Liver (tissue), 9 donors: ENCODE results near the gene HPD. TPM values are rescaled to one million over a fixed set of nuclear protein-coding genes. Genes with fewer than 3 reads are reported as not detected.

Source experiments
- DNase-seq: peaks from one replicate; pipeline ENCODE4 v3.0.0-alpha.2; 2017; ENCODE audit warnings: low spot score
- H3K27ac ChIP-seq, 2 donors: one replicate each; pipeline ENCODE4 v1.7.0; 2013; ENCODE audit warnings: inconsistent platforms in 2 of 2, low read length in 2 of 2, control low read depth in 1 of 2, low read depth in 1 of 2, mild to moderate bottlenecking in 1 of 2
- H3K27me3 ChIP-seq, 4 donors: one replicate each; pipeline versions ENCODE4 v1.6.1 to v1.7.0; 2013; ENCODE audit warnings: low read length in 3 of 4, inconsistent platforms in 1 of 4, mild to moderate bottlenecking in 1 of 4, moderate library complexity in 1 of 4; ENCODE audit not compliant: control insufficient read depth in 4 of 4, insufficient read depth in 4 of 4
- H3K36me3 ChIP-seq, 4 donors: one replicate each; pipeline versions ENCODE4 v1.6.1 to v1.7.0; 2013; ENCODE audit warnings: low read length in 3 of 4, mild to moderate bottlenecking in 3 of 4, low read depth in 1 of 4, moderate library complexity in 1 of 4; ENCODE audit not compliant: control insufficient read depth in 4 of 4, insufficient read depth in 3 of 4
- H3K4me1 ChIP-seq, 4 donors: one replicate each; pipeline versions ENCODE4 v1.6.1 to v1.7.0; 2013; ENCODE audit warnings: low read length in 3 of 4, mild to moderate bottlenecking in 3 of 4, moderate library complexity in 1 of 4; ENCODE audit not compliant: control insufficient read depth in 4 of 4, insufficient read depth in 4 of 4
- H3K4me3 ChIP-seq, 3 donors: one replicate each; pipeline versions ENCODE4 v1.6.1 to v1.7.0; 2013; ENCODE audit warnings: low read length in 3 of 3, control low read depth in 1 of 3, low read depth in 1 of 3, mild to moderate bottlenecking in 1 of 3
- H3K9ac ChIP-seq, 2 donors: one replicate each; pipeline ENCODE4 v1.7.0; 2013; ENCODE audit warnings: low read length in 2 of 2, mild to moderate bottlenecking in 2 of 2, moderate library complexity in 2 of 2, control low read depth in 1 of 2, low read depth in 1 of 2
- H3K9me3 ChIP-seq, 4 donors: one replicate each; pipeline versions ENCODE4 v1.6.1 to v1.7.0; 2013; ENCODE audit warnings: low read length in 3 of 4; ENCODE audit not compliant: control insufficient read depth in 4 of 4
- EGR1 ChIP-seq, 2 donors: IDR thresholded peaks; 2 replicates each; pipeline ENCODE4 v1.6.1; 2016 to 2018; ENCODE audit warnings: antibody characterized with exemption in 2 of 2, low read depth in 2 of 2
- GABPA ChIP-seq, 2 donors: IDR thresholded peaks in 1 of 2; conservative IDR thresholded peaks in 1 of 2; 2 replicates each; pipeline ENCODE4 v1.6.1; 2016; ENCODE audit warnings: antibody characterized with exemption in 2 of 2, mild to moderate bottlenecking in 1 of 2, moderate library complexity in 1 of 2
- HNF4A ChIP-seq, 2 donors: conservative IDR thresholded peaks; 2 replicates each; pipeline ENCODE4 v1.6.1; 2016; ENCODE audit warnings: antibody characterized with exemption in 2 of 2, mild to moderate bottlenecking in 2 of 2
- HNF4G ChIP-seq: IDR thresholded peaks from 2 replicates; pipeline ENCODE4 v1.6.1; 2016; ENCODE audit warnings: antibody characterized with exemption
- JUND ChIP-seq, 2 donors: IDR thresholded peaks; 2 replicates each; pipeline ENCODE4 v1.6.1; 2016; ENCODE audit warnings: antibody characterized with exemption in 2 of 2
- RXRA ChIP-seq, 2 donors: IDR thresholded peaks; 2 replicates each; pipeline ENCODE4 v1.6.1; 2017 to 2018; ENCODE audit warnings: antibody characterized with exemption in 2 of 2, mild to moderate bottlenecking in 1 of 2
- SP1 ChIP-seq: IDR thresholded peaks from 2 replicates; pipeline ENCODE4 v1.6.1; 2018; ENCODE audit warnings: antibody characterized with exemption, mild to moderate bottlenecking
- TAF1 ChIP-seq: conservative IDR thresholded peaks from 2 replicates; pipeline ENCODE4 v1.6.1; 2016; ENCODE audit warnings: antibody characterized with exemption, mild to moderate bottlenecking
- WGBS: extraction: QIAGEN DNeasy Blood & Tissue Kit; methylation state at CpG from one replicate; pipeline ENCODE4 v1.1.7; 2013; 5-methylcytosine and 5-hydroxymethylcytosine counted together
- polyA plus RNA-seq, 2 donors: library from polyadenylated mRNA; stranded (reverse) in 1 of 2; unstranded in 1 of 2; fragments of 200-250 nt in 1 of 2; fragments of >200 nt in 1 of 2; fragmentation: Nextera tagmentation in 1 of 2; extraction: Ambion mirVana in 1 of 2; gene quantifications; one replicate each; pipeline versions ENCODE4 v1.2.1 to v1.2.3, GENCODE V29; 2013 to 2015
- total RNA-seq, 2 donors: library from RNA; depleted of rRNA; stranded (reverse); fragments of >200 nt; gene quantifications; one replicate each; pipeline ENCODE4 v1.2.3, GENCODE V29; 2014
- TF ChIP-seq, protein P1 (sequence below): IDR thresholded peaks from 2 replicates; pipeline ENCODE4 v1.6.1; 2016; ENCODE audit warnings: antibody characterized with exemption
- TF ChIP-seq, protein P2 (sequence below): fragments of 150-350 bp; IDR thresholded peaks from 2 replicates; pipeline ENCODE4 v1.5.1; 2017; ENCODE audit warnings: improper control_type of control experiment, low read depth, low read length; ENCODE audit not compliant: missing input control
- TF ChIP-seq, protein P3 (sequence below): IDR thresholded peaks from 2 replicates; pipeline ENCODE4 v1.6.1; 2016; ENCODE audit warnings: antibody characterized with exemption
- TF ChIP-seq, protein P4 (sequence below): IDR thresholded peaks from 2 replicates; pipeline ENCODE4 v1.6.1; 2016; ENCODE audit warnings: antibody characterized with exemption
- donor health status: healthy.
- donor health status: healthy.
- donor health status: healthy.
- donor health status: healthy.
- donor health status: healthy.

The HPD gene
- total and polyA plus RNA-seq, 4 donors = 31.3 to 812 (median 509) TPM

DNA sequence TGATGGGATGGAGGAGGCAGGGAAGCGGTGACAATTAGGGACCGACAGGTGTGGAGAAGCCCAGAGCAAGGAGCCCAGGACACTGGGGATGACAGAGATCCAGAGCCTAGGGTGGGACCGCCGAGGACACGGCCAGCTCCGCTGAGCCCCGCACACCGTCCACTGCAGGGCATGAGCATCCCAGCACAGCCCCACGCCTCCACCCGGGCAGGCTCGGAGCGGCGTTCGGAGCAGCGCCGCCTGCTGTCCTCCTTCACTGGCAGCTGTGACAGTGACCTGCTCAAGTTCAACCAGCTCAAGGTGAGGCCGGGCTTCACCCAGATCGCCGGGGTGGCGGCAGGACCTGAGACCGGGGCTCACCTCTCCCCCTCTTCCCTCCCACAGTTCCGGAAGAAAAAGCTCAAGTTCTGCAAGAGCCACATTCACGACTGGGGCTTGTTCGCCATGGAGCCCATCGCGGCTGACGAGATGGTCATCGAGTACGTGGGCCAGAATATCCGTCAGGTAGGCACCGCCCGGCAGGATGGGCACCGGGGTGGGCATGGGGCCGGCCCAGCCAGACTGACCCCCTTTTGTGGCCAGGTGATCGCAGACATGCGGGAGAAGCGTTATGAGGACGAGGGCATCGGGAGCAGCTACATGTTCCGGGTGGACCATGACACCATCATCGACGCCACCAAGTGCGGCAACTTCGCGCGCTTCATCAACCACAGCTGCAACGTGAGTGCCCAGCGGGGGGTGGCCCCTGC, 31.1 kb downstream of the HPD start:
- H3K9ac ChIP-seq = no peak overlapping the region
- no peaks in the 10 kb centered on the region for H3K27me3 ChIP-seq
- peaks cover 31 to 79% (median 40%) of the 10 kb centered on the region in 4 donors for H3K36me3 ChIP-seq
- no peak overlapping the region for H3K27ac ChIP-seq
- no peak for DNase-seq
- no peaks in the 10 kb centered on the region for H3K9me3 ChIP-seq
- TF ChIP-seq HNF4G = no peak
- TF ChIP-seq, protein P1, sequence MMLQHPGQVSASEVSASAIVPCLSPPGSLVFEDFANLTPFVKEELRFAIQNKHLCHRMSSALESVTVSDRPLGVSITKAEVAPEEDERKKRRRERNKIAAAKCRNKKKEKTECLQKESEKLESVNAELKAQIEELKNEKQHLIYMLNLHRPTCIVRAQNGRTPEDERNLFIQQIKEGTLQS = no peak
- TF ChIP-seq, protein P2, sequence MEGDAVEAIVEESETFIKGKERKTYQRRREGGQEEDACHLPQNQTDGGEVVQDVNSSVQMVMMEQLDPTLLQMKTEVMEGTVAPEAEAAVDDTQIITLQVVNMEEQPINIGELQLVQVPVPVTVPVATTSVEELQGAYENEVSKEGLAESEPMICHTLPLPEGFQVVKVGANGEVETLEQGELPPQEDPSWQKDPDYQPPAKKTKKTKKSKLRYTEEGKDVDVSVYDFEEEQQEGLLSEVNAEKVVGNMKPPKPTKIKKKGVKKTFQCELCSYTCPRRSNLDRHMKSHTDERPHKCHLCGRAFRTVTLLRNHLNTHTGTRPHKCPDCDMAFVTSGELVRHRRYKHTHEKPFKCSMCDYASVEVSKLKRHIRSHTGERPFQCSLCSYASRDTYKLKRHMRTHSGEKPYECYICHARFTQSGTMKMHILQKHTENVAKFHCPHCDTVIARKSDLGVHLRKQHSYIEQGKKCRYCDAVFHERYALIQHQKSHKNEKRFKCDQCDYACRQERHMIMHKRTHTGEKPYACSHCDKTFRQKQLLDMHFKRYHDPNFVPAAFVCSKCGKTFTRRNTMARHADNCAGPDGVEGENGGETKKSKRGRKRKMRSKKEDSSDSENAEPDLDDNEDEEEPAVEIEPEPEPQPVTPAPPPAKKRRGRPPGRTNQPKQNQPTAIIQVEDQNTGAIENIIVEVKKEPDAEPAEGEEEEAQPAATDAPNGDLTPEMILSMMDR = no peak
- no peak for TF ChIP-seq RXRA (IDR thresholded peaks at IDR 0.05)
- no peak for TF ChIP-seq JUND (IDR thresholded peaks at IDR 0.05)
- TF ChIP-seq, protein P3, sequence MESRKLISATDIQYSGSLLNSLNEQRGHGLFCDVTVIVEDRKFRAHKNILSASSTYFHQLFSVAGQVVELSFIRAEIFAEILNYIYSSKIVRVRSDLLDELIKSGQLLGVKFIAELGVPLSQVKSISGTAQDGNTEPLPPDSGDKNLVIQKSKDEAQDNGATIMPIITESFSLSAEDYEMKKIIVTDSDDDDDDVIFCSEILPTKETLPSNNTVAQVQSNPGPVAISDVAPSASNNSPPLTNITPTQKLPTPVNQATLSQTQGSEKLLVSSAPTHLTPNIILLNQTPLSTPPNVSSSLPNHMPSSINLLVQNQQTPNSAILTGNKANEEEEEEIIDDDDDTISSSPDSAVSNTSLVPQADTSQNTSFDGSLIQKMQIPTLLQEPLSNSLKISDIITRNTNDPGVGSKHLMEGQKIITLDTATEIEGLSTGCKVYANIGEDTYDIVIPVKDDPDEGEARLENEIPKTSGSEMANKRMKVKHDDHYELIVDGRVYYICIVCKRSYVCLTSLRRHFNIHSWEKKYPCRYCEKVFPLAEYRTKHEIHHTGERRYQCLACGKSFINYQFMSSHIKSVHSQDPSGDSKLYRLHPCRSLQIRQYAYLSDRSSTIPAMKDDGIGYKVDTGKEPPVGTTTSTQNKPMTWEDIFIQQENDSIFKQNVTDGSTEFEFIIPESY = no peak
- no peaks in the 10 kb centered on the region for H3K4me1 ChIP-seq
- no peak overlapping the region for H3K4me3 ChIP-seq
- 96% methylated on average over 48 of the region's 48 CpGs for WGBS

DNA sequence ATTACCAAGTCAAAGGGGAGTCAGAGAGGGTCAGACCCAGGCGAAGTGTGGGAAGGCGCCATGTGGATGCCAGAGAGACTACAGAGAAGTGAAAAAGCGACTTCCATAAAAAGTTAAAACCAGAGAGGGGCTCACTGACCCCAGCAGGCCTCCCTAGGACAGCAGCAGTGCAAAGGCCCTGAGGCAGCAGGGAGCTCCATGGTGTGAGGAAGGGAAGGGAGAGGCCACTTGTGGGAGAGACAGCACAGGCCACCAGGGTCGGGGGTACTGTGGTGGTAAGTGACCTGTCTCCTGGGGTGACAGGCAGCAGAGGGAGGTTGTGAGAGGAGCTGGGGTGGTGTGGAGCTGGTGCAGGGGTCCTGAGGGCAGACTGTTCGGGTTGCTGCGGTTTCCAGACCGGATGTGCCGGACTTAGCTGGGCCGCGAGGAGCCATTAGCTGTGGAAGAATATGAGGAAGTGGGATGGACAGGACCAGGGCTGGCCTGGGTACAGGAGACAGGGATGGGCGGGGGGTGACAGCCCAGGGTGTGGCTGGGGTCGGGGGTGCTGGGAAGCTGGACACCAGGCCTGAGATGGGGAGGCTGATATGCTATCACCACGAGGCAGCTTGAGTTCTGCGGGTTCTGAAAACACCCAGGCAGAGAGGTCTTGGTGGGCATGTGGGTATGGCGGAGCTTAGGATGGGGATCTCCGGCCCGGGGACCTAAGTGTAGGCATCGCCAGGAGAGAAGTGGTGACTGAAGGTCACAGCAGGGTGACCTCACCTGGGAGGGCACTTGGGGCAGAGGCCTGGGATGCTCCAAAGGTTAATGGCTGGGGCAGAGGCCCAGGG, 32.1 kb downstream of the HPD start:
- peak in 1 of 2 donors; percentile 8 for TF ChIP-seq HNF4A (conservative IDR thresholded peaks at IDR 0.05)
- TF ChIP-seq GABPA (IDR thresholded peaks at IDR 0.05 in 1 of 2, conservative IDR thresholded peaks at IDR 0.05 in 1 of 2) = no peak
- TF ChIP-seq JUND (IDR thresholded peaks at IDR 0.05) = no peak
- Histone ChIP-seq H3K27me3 (no peaks in the 10 kb centered on the region), H3K9me3 (no peaks in the 10 kb centered on the region), H3K4me3 (no peak overlapping the region), H3K9ac (no peak overlapping the region), H3K36me3 (peaks cover 35 to 80% (median 43%) of the 10 kb centered on the region in 4 donors), H3K4me1 (no peaks in the 10 kb centered on the region), H3K27ac (no peak overlapping the region)
- 86% methylated on average over 18 of the region's 18 CpGs for WGBS
- no peak for DNase-seq

DNA sequence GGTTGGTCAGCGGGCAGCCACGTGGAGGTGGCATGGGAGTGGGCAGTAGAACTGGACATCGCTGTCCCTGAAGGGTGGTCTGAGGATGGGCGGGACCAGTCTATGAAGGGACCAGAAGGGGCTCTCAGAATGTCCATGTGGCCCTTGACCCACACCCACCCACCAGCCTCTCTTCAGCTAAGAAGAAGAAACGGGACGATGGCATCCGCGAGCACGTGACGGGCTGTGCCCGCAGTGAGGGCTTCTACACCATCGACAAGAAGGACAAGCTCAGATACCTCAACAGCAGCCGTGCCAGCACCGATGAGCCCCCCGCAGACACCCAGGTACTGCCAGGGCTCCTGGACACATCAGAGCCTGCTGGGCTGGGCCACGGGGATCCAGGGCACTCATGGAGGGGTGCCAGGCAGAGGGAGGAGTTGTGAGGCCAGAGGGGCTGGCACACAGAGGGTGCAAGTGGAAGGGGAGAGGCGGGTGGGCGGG, 33.6 kb downstream of the HPD start:
- no peak for DNase-seq
- Histone ChIP-seq H3K4me3 (no peak overlapping the region), H3K4me1 (no peaks in the 10 kb centered on the region), H3K27me3 (no peaks in the 10 kb centered on the region), H3K9ac (no peak overlapping the region), H3K27ac (no peak overlapping the region), H3K9me3 (no peaks in the 10 kb centered on the region), H3K36me3 (peaks cover 34 to 76% (median 43%) of the 10 kb centered on the region in 4 donors)
- WGBS = 96% methylated on average over 18 of the region's 18 CpGs
- no peak for TF ChIP-seq GABPA (IDR thresholded peaks at IDR 0.05 in 1 of 2, conservative IDR thresholded peaks at IDR 0.05 in 1 of 2)
- TF ChIP-seq TAF1 = no peak
- no peak for TF ChIP-seq HNF4G
- TF ChIP-seq, protein P1 = no peak
- TF ChIP-seq, protein P2 = no peak
- TF ChIP-seq, protein P4, sequence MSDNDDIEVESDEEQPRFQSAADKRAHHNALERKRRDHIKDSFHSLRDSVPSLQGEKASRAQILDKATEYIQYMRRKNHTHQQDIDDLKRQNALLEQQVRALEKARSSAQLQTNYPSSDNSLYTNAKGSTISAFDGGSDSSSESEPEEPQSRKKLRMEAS = no peak
- TF ChIP-seq RXRA (IDR thresholded peaks at IDR 0.05) = no peak
- no peak for TF ChIP-seq SP1
- TF ChIP-seq EGR1 (IDR thresholded peaks at IDR 0.05; ENCODE audit: low read depth in 2 of 2) = no peak
- no peak for TF ChIP-seq JUND (IDR thresholded peaks at IDR 0.05)
